ENCODE data around the gene CALHM5. TPM values are rescaled to one million over a fixed set of nuclear protein-coding genes. Genes with fewer than 3 reads are reported as not detected.
A peak's percentile ranks its signal among the peaks of the same experiment; 100 is the strongest.

CALHM5 gene
- total and polyA plus RNA-seq, 9 of the 15 experiments (the other 6 are each of a cell fraction or from before 2014, with no cell fraction given), result under 0.01 to 0.05 (median 0.02) TPM; not detected in 2

GRCh38 chr6:116570856-116571682 is 59.6 kb downstream of the CALHM5 start, which contains the start of gene RWDD1 (continued):
- peak; percentile 86 for TF ChIP-seq PHF20 (IDR thresholded peaks at IDR 0.05; ENCODE audit: partially characterized antibody)
- TF ChIP-seq NR2C2 (CRISPR knock-in tag; IDR thresholded peaks at IDR 0.05), result peak; percentile 67; the same call in 1 of the 2 replicates
- TF ChIP-seq NR2C2 (tag; IDR thresholded peaks at IDR 0.05), result no peak; the same call in 1 of the 2 replicates
- no peak for TF ChIP-seq SMARCB1 (IDR thresholded peaks at IDR 0.05; ENCODE audit: insufficient read length, low read depth)
- TF ChIP-seq CREB3L1 (IDR thresholded peaks at IDR 0.05; ENCODE audit: borderline replicate concordance, low read depth), result no peak; the same call in 1 of the 2 replicates
- TF ChIP-seq SIN3A (IDR thresholded peaks at IDR 0.05; ENCODE audit: borderline replicate concordance in 2 of 2, control insufficient read depth in 1 of 2, low read depth in 2 of 2, low read length in 2 of 2), result peak; percentile 77 to 94
- TF ChIP-seq ZNF175 (CRISPR knock-in tag; IDR thresholded peaks at IDR 0.05; ENCODE audit: low read depth), result no peak
- TF ChIP-seq BCL6 (CRISPR knock-in tag; IDR thresholded peaks at IDR 0.05), result no peak
- TF ChIP-seq MCM3 (IDR thresholded peaks at IDR 0.05), result no peak
- TF ChIP-seq NCOR1 (IDR thresholded peaks at IDR 0.05), result peak; percentile 32; the same call in 1 of the 2 replicates
- no peak for TF ChIP-seq DDX20 (tag; IDR thresholded peaks at IDR 0.05; ENCODE audit: low read depth)
- no peak for TF ChIP-seq RBM15 (IDR thresholded peaks at IDR 0.05; ENCODE audit: insufficient read depth, low read length)
- no peak for TF ChIP-seq HOXB6 (CRISPR knock-in tag; IDR thresholded peaks at IDR 0.05; ENCODE audit: borderline replicate concordance)
- no peak for TF ChIP-seq ASH1L (IDR thresholded peaks at IDR 0.05; ENCODE audit: borderline replicate concordance, low read depth, partially characterized antibody)
- TF ChIP-seq TEAD2 (tag; IDR thresholded peaks at IDR 0.05), result no peak
- TF ChIP-seq ZNF134 (CRISPR knock-in tag; conservative IDR thresholded peaks at IDR 0.05), result no peak; the same call in 1 of the 2 replicates
- no peak for TF ChIP-seq ZNF668 (CRISPR knock-in tag; IDR thresholded peaks at IDR 0.05)
- TF ChIP-seq POLR2G (IDR thresholded peaks at IDR 0.05; ENCODE audit: low read depth, low read length), result peak; percentile 97
- TF ChIP-seq HDAC8 (tag; IDR thresholded peaks at IDR 0.05), result 0 out of 2 replicates have a peak, but pooled peaks have one; percentile 19
- no peak for TF ChIP-seq SP2 (IDR thresholded peaks at IDR 0.05; ENCODE audit: extremely low read depth, low read depth, low read length, poor library complexity, severe bottlenecking)
- TF ChIP-seq TAF7 (tag; IDR thresholded peaks at IDR 0.05), result peak; percentile 79
- TF ChIP-seq ATF7 (IDR thresholded peaks at IDR 0.05), result peak; percentile 91
- no peak; a peak in 1 of 4 replicates for TF ChIP-seq ARNT (IDR thresholded peaks at IDR 0.05)
- TF ChIP-seq FOS (IDR thresholded peaks at IDR 0.05; ENCODE audit: extremely low read depth, insufficient read length), result peak; percentile 78
- TF ChIP-seq RFX5 (IDR thresholded peaks at IDR 0.05; ENCODE audit: low read depth, low read length), result 0 out of 2 replicates have a peak, but pooled peaks have one; percentile 33
